Adrenal gland (tissue), 12 donors: Measurements from ENCODE around the gene TMC1. TPM values are rescaled to one million over a fixed set of nuclear protein-coding genes. Genes with fewer than 3 reads are reported as not detected.
"Not testable (repeated sequence)": the region's sequence is repeated elsewhere in the genome, so short reads cannot be mapped to it uniquely, and the experiment has no call there.

Experiments
- DNase-seq, 7 donors: peaks; one replicate each; pipeline ENCODE4 v3.0.0-alpha.2; 2019 to 2020
- H3K27ac ChIP-seq, 5 donors: fragments of 200-600 bp; sonication (generic) in 4 of 5; 1 replicate in 3 of 5; 2 replicates in 2 of 5; pipeline versions ENCODE4 v1.5.1 to v1.8.0; 2016 to 2020; ENCODE audit warnings: mild to moderate bottlenecking in 1 of 5
- H3K27me3 ChIP-seq: fragments of 200-600 bp; 2 replicates; pipeline ENCODE4 v1.8.0; 2021
- H3K36me3 ChIP-seq, 2 donors: fragments of 200-600 bp; replicated peaks in 1 of 2; 1 replicate in 1 of 2; 2 replicates in 1 of 2; pipeline versions ENCODE4 v1.5.1 to v1.8.0; 2018 to 2022
- H3K4me1 ChIP-seq, 2 donors: fragments of 200-600 bp; replicated peaks in 1 of 2; 1 replicate in 1 of 2; 2 replicates in 1 of 2; pipeline versions ENCODE4 v1.5.1 to v1.8.0; 2018 to 2021
- H3K4me3 ChIP-seq, 4 donors: fragments of 200-600 bp; sonication (generic) in 3 of 4; one replicate each; pipeline ENCODE4 v1.5.1; 2016 to 2018
- H3K9me3 ChIP-seq, 3 donors: fragments of 200-600 bp; sonication (generic) in 1 of 3; replicated peaks in 1 of 3; 1 replicate in 2 of 3; 2 replicates in 1 of 3; pipeline versions ENCODE4 v1.5.1 to v1.8.0; 2016 to 2021
- POLR2A ChIP-seq, 2 donors: fragments of 450-650 bp; IDR thresholded peaks; one replicate each; pipeline ENCODE4 v1.6.1; 2017; ENCODE audit warnings: antibody characterized with exemption in 2 of 2, mild to moderate bottlenecking in 2 of 2, moderate library complexity in 1 of 2
- WGBS, 4 donors: extraction: QIAGEN DNeasy Blood & Tissue Kit in 2 of 4; methylation state at CpG; one replicate each; pipeline versions ENCODE4 v1.1.5 to v1.1.7; 2013 to 2017; 5-methylcytosine and 5-hydroxymethylcytosine counted together
- intact Hi-C, 2 donors: fragments of 100-400 bp; cut with DNase I; formaldehyde crosslinking; loops; one replicate each; pipeline versions ENCODE4 v1.14.1 to v1.15.0; 2022 to 2023
- polyA plus RNA-seq, 3 donors: library from polyadenylated mRNA; stranded (reverse); fragments of 200-250 nt in 2 of 3; fragments of 350-450 nt in 1 of 3; fragmentation: Illumina TruSeq in 1 of 3; extraction: RNeasy Lipid Tissue Mini Kit (QIAGEN cat#74804) in 1 of 3; gene quantifications; one replicate each; pipeline ENCODE4 v1.2.3, GENCODE V29; 2013 to 2014
- total RNA-seq, 9 donors: library from RNA; depleted of rRNA in 4 of 9; stranded (reverse); fragments of >200 nt in 4 of 9; fragments of 120-200 nt in 1 of 9; fragmentation: NEBNext Ultra II Directional in 1 of 9; extraction: Animal tissue kit (Norgen Biotek cat#: 25700) in 1 of 9; gene quantifications; one replicate each; pipeline versions ENCODE4 v1.1.0 to v1.2.4, GENCODE V29; 2013 to 2023
- TF ChIP-seq, protein P1 (sequence below), 6 experiments: fragments of 450-650 bp in 4 of 6; fragments of 200-600 bp in 2 of 6; sonication (generic) in 1 of 6; IDR thresholded peaks; 1 replicate in 5 of 6; 2 replicates in 1 of 6; pipeline versions ENCODE4 v1.5.1 to v1.8.0; 2016 to 2021; ENCODE audit warnings: antibody characterized with exemption in 6 of 6, mild to moderate bottlenecking in 2 of 6, moderate library complexity in 1 of 6
- donor health status: healthy with polysubstance abuse.
- donor health status: Bipolar disorder and iron deficiency.
- donor health status: DM: yes; HTN: yes; CAD: no.
- donor health status: DM: no; HTN: no; CAD: no.
- donor health status: DM: no; HTN: no; CAD: no.
- donor health status: DM: yes; HTN: yes; CAD: no.

TMC1 gene
- total and polyA plus RNA-seq, 12 donors, result 0.22 to 1.5 (median 0.50) TPM; not detected in 7

GRCh38 chr9:72539824-72540347 is 18.5 kb downstream of the TMC1 start:
- Histone ChIP-seq H3K4me3 (no peak overlapping the region), H3K4me1 (no peaks in the 10 kb centered on the region), H3K27me3 (no peaks in the 10 kb centered on the region), H3K9me3 (no peaks in the 10 kb centered on the region), H3K27ac (no peak overlapping the region), H3K36me3 (no peaks in the 10 kb centered on the region)
- intact Hi-C loops, result no loop called here
- no peak for DNase-seq
- no peak for TF ChIP-seq POLR2A (IDR thresholded peaks at IDR 0.05)
- WGBS, 4 donors, result 93 to 98% (median 96%) methylated on average over 6 of the region's 6 CpGs

DNA sequence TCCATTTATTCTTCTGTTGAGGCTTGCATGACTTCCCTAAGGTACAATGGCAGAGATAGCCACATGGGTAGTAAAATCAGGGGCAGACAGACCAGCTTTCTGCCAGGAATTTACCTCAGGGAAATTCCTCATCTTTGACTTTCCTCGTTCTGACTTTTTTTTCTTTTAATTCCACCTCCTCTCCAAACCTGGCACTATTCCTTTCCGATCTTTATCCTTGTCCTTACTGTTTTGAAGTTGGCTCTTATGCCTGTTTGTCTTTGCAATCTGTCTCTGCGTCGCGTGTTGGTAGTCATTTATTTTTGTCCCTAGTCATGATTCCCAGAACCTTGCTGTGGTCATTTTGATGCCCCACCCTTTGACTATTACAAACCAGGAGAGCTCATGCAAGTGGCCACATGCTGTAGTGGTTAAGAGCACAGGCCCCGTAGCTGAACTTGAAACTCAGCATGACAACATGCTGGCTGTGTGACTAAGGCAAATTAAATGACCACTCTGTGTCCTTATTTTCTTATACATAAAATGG is 19.0 kb downstream of the TMC1 start:
- Histone ChIP-seq H3K27me3 (no peaks in the 10 kb centered on the region), H3K4me3 (no peak overlapping the region), H3K4me1 (no peaks in the 10 kb centered on the region), H3K9me3 (no peaks in the 10 kb centered on the region), H3K27ac (peak overlapping the region in 1 of 5 donors; percentile 2), H3K36me3 (no peaks in the 10 kb centered on the region)
- TF ChIP-seq, protein P1, sequence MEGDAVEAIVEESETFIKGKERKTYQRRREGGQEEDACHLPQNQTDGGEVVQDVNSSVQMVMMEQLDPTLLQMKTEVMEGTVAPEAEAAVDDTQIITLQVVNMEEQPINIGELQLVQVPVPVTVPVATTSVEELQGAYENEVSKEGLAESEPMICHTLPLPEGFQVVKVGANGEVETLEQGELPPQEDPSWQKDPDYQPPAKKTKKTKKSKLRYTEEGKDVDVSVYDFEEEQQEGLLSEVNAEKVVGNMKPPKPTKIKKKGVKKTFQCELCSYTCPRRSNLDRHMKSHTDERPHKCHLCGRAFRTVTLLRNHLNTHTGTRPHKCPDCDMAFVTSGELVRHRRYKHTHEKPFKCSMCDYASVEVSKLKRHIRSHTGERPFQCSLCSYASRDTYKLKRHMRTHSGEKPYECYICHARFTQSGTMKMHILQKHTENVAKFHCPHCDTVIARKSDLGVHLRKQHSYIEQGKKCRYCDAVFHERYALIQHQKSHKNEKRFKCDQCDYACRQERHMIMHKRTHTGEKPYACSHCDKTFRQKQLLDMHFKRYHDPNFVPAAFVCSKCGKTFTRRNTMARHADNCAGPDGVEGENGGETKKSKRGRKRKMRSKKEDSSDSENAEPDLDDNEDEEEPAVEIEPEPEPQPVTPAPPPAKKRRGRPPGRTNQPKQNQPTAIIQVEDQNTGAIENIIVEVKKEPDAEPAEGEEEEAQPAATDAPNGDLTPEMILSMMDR (IDR thresholded peaks at IDR 0.05), result no peak
- no peak for TF ChIP-seq POLR2A (IDR thresholded peaks at IDR 0.05)
- 35 to 50% (median 39%) methylated on average over 6 of the region's 6 CpGs for WGBS, 4 donors
- intact Hi-C loops, result no loop called here
- DNase-seq, result peak in 4 of 7 donors; percentile 30 to 71 (median 56)

DNA sequence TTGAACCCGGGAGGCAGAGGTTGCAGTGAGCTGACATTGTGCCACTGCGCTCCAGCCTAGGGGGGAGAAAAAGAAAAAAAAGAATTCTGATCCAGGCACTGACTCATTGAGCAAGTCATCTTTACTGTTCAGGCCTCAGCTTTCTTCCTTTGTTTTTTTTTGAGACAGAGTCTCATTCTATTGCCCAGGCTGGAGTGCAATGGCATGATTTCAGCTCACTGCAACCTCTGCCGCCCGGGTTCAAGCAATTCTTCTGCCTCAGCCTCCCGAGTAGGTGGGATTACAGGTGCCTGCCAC is 21.1 kb downstream of the TMC1 start:
- H3K27ac ChIP-seq, H3K36me3 ChIP-seq, intact Hi-C loops, H3K27me3 ChIP-seq, H3K4me1 ChIP-seq, H3K9me3 ChIP-seq, DNase-seq, H3K4me3 ChIP-seq: not testable (repeated sequence)
- WGBS, 4 donors, result 79 to 99% (median 91%) methylated on average over 5 of the region's 5 CpGs

- 94 to 100% (median 100%) methylated on average over 1 of the region's 1 CpG for WGBS, 4 donors
- Histone ChIP-seq H3K36me3 (no peaks in the 10 kb centered on the region), H3K27me3 (no peaks in the 10 kb centered on the region), H3K9me3 (no peaks in the 10 kb centered on the region), H3K4me1 (no peaks in the 10 kb centered on the region), H3K4me3 (no peak overlapping the region), H3K27ac (no peak overlapping the region)
- intact Hi-C loops, result no loop called here
- TF ChIP-seq, protein P1 (IDR thresholded peaks at IDR 0.05), result no peak
- TF ChIP-seq POLR2A (IDR thresholded peaks at IDR 0.05), result no peak
- no peak for DNase-seq
These were observed 21.5 kb downstream of the TMC1 start for GRCh38 chr9:72542917-72543316.

- intact Hi-C loops, result no loop called here
- Histone ChIP-seq H3K4me1 (peaks cover 8 to 9% of the 10 kb centered on the region in 2 donors), H3K27ac (no peak overlapping the region), H3K36me3 (no peaks in the 10 kb centered on the region), H3K27me3 (no peaks in the 10 kb centered on the region), H3K4me3 (no peak overlapping the region), H3K9me3 (no peaks in the 10 kb centered on the region)
- 79 to 92% (median 85%) methylated on average over 2 of the region's 2 CpGs for WGBS, 4 donors
- TF ChIP-seq, protein P1 (IDR thresholded peaks at IDR 0.05), result no peak
- TF ChIP-seq POLR2A (IDR thresholded peaks at IDR 0.05), result no peak
- DNase-seq, result no peak
These were observed 29.9 kb downstream of the TMC1 start for GRCh38 chr9:72551306-72551705.
